ENCODE results near the gene SPOCK2. TPM values are rescaled to one million over a fixed set of nuclear protein-coding genes. Genes with fewer than 3 reads are reported as not detected.

Gene SPOCK2
- total and polyA plus RNA-seq, 2 donors (not counting 3 experiments of a cell fraction or from before 2014, with no cell fraction given) = 0.40 to 1.1 TPM

DNA sequence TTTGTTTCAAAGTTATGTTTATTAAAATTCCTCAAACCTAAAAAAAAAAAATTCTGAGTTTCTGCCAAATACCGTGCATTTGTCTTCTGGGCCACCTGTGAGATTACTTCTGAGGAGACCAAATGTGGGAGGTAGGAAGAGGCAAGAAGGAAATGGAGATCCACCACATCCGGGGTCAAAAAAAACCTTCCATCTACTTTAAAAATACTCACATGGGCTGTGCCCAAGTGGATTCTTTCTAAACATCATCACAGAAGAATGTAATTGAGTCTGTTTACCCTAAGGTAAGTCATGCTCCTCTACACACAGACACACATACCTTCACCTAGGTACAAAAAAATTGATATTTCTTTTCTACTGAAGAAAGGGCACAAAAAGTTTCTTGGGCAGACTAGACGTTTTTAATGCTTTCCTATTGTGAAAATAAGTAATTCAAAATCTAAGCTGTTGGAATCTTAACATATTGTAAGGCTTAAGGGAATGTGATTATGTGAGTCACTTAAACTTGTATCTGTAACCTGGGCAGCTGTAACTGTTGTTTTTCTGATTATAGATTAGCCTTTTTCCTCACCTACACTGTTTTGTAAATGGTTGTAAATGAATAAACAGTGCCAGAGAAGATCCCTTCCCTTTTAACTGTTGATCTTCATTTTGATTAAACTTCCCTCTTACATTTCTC is 19.1 kb upstream of the SPOCK2 start:
- dilution Hi-C loops (cut with MboI; ENCODE audit: extremely low pct_ligation_motif_present, low sequenced_read_pairs) = no loop called here
- DNase-seq (ENCODE audit: low read depth, low spot score) = no peak
- no peaks in the 10 kb centered on the region for H3K79me2 ChIP-seq (ENCODE audit: control insufficient read depth, insufficient read depth, low read length)
- H3K36me3 ChIP-seq (ENCODE audit: control insufficient read depth in 2 of 2, extremely low read depth in 1 of 2, insufficient read depth in 2 of 2, low read length in 2 of 2) = peaks cover 0 to 2% of the 10 kb centered on the region in 2 experiments
- no peak overlapping the region for H2AFZ ChIP-seq (ENCODE audit: low read depth, low read length)
- no peak overlapping the region for H3K27ac ChIP-seq (ENCODE audit: insufficient read depth, low read depth, low read length)
- no TSS peak for BruUV-seq (replicated peaks)
- no peaks in the 10 kb centered on the region for H3K27me3 ChIP-seq (ENCODE audit: control insufficient read depth in 2 of 2, insufficient read depth in 2 of 2, low read length in 2 of 2)
- H3K9ac ChIP-seq (replicated peaks; ENCODE audit: extremely low read depth, insufficient read depth, low read length) = no peak overlapping the region
- ChIA-PET POLR2A (no interaction called here), CTCF (interaction anchor here (0.6 to 1.6 kb wide), 3 partner anchors 15 to 59 kb away, joined by 3 to 11 read pairs (median 6); no protein-coding TSS in a partner anchor)
- no peaks in the 10 kb centered on the region for H3K9me1 ChIP-seq (replicated peaks; ENCODE audit: control insufficient read depth, extremely low read depth, insufficient read depth, low read length)
- H4K20me1 ChIP-seq (replicated peaks; ENCODE audit: control insufficient read depth, extremely low read depth, insufficient read depth, low read length) = no peaks in the 10 kb centered on the region
- H3K9me3 ChIP-seq (replicated peaks; ENCODE audit: control insufficient read depth, insufficient read depth, low read length) = no peaks in the 10 kb centered on the region
- H3K4me3 ChIP-seq (replicated peaks in 1 of 3; ENCODE audit: insufficient read depth in 1 of 3, low read depth in 1 of 3, low read length in 3 of 3) = no peak overlapping the region
- intact Hi-C loops (cut with micrococcal nuclease) = no loop called here
- H3K4me2 ChIP-seq (ENCODE audit: insufficient read depth, low read length) = no peak overlapping the region
- H3K4me1 ChIP-seq (ENCODE audit: control insufficient read depth, extremely low read depth, insufficient read depth, low read length) = no peaks in the 10 kb centered on the region
- no peak for TF ChIP-seq FOS (IDR thresholded peaks at IDR 0.05; ENCODE audit: borderline replicate concordance, insufficient read depth, low read length)
- TF ChIP-seq GATA2 (IDR thresholded peaks at IDR 0.05; ENCODE audit: insufficient read depth, insufficient read length, low read depth, low read length) = no peak
- TF ChIP-seq, protein P1, sequence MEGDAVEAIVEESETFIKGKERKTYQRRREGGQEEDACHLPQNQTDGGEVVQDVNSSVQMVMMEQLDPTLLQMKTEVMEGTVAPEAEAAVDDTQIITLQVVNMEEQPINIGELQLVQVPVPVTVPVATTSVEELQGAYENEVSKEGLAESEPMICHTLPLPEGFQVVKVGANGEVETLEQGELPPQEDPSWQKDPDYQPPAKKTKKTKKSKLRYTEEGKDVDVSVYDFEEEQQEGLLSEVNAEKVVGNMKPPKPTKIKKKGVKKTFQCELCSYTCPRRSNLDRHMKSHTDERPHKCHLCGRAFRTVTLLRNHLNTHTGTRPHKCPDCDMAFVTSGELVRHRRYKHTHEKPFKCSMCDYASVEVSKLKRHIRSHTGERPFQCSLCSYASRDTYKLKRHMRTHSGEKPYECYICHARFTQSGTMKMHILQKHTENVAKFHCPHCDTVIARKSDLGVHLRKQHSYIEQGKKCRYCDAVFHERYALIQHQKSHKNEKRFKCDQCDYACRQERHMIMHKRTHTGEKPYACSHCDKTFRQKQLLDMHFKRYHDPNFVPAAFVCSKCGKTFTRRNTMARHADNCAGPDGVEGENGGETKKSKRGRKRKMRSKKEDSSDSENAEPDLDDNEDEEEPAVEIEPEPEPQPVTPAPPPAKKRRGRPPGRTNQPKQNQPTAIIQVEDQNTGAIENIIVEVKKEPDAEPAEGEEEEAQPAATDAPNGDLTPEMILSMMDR (IDR thresholded peaks at IDR 0.05; ENCODE audit: extremely low read depth in 1 of 2, insufficient read depth in 1 of 2, low read depth in 1 of 2, low read length in 2 of 2) = no peak
- TF ChIP-seq MAX (IDR thresholded peaks at IDR 0.05; ENCODE audit: insufficient read depth, insufficient read length) = no peak
- TF ChIP-seq MYC (IDR thresholded peaks at IDR 0.05; ENCODE audit: low read depth, low read length) = no peak
- no peak for TF ChIP-seq POLR2A (IDR thresholded peaks at IDR 0.05; ENCODE audit: low read depth, low read length)
- FAIRE-seq = no peak
